HG03159 (cell line): Measurements from ENCODE around the gene GEMIN7.

Source experiments
- ATAC-seq: cut with Tn5 transposase; IDR thresholded peaks from one replicate; pipeline ENCODE4 v1.9.1; 2021; ENCODE audit warnings: mild to moderate bottlenecking, moderate library complexity; ENCODE audit not compliant: unreplicated experiment

The GEMIN7 gene

DNA sequence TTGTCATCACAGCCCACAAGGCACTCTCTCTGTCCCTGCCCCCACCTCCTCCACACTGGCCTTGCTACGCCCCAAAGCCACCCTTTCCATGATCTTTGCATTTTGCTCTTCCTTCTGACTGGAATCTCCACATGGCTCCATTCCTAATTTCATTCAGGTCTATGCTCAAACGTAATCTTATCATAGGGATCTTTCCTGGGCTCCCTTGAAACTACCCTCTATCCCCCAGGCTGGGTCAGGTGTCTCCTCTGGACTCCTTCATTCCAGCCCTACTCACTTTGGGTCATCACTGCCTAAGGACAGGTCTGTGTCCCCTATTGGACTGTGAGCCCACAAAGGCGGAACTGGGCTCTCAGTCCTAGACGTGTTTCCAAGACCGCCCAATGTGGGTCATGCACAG, 3.1 kb downstream of the GEMIN7 start:
- no peak for ATAC-seq

DNA sequence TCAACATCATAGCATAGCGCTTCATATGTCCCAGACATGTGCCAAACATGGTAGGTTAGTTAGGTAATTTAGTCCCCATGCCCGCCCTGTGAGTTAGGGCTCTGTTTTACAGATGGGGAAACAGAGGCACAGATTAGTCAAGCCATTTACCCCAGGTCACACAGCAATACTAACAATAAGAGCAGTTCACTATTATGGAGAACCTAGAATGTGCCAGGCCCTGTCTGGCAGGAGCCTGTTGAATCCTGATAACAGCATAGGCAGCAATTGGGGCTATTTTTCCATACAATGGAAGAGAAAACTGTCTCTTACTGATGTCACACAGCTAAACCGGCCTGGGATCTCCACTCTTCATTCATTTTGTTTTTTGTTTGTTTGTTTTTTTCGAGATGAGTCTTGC, 7.4 kb downstream of the GEMIN7 start:
- no peak for ATAC-seq

DNA sequence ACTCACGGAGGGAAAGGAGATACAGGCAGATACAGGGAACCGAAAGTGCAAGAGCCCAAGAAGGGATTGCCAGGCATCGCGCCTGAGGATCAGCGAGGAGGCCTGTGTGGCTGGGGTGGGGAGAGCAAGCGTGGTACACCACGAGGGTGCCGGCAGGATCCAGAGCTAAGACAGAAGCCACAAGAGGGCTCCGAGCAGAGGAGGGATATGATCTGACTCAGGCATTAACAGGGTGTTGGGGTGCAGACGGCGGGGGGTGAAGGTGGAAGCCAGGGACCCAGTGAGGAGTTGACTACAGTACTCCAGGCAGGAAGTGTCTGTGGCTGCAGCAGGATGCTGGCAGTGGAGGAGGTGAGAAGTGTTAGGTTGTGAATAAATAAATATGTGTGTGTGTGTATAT, 8.5 kb downstream of the GEMIN7 start:
- no peak for ATAC-seq

DNA sequence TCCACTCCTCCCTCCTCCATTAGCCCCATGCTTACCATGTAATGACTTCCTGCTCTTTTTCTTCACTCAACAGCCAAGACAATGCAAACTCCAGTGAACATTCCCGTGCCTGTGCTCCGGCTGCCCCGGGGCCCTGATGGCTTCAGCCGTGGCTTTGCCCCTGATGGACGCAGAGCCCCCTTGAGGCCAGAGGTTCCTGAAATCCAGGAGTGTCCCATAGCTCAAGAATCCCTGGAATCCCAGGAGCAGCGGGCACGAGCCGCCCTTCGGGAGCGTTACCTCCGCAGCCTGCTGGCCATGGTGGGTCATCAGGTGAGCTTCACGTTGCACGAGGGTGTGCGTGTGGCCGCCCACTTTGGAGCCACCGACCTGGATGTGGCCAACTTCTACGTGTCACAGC, 11.0 kb downstream of the GEMIN7 start:
- ATAC-seq = no peak

DNA sequence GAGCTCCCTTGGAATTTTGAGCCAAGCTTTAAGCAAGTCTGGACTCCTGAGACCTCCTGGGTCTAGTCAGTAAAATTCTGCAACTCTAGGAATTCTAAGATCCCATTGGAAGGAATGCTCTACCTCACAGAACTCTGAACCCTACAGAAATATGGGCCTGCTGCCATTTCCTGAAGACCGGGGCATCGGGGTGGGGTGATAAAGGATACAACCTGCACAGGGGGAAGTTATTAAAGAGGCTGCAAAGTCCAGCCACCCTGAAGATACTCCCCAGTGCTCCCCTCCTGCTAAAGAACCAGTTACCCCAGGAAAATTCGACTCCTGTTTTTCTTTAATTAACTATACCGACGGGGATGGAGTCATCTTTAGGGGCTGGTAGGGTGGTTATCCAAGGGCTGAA, 11.5 kb downstream of the GEMIN7 start:
- no peak for ATAC-seq

DNA sequence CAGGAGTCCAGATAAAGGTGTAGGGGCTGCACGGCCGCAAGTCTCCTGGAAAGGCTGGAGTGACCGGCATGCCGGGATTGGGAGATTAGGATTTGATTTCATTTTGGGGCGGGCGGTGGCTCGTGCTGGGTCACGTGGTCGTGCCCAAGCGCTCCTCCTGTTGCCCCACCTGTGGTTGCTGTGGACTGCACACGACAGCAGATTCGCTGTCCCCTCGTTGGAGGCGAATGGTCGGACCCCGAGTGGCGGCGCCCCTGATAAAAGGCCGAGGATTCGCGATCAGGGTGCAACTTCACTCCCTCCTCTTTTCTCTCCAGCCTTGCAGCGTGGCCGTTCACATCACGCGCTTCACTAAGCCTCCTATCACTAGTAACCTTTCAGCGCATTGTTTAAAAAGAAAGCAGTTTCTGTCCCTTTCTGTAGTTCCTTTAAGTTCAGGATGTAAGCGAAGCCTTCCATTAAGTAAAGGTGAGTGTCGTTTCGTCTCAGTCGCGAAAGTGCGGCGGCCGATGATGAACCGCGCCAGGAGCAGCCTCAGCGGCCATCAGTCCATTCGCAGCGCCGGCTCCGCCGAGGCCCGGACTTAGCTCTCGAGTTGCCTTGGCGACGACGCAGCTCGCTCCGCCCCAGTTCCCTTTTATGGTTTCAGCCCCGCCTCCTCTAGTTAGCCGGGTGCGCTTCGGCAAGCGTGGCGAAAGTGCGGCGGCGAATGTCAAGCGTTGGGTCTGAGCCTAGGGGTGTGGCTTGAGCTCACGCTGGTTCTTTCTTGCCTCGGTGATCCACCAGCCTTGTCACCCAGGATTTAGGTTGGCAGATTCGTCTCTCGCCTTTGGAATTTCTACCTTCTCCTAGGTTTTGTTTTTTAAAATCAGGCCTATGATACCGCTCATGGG, 12.2 kb downstream of the GEMIN7 start:
- ATAC-seq = peak; percentile 56

DNA sequence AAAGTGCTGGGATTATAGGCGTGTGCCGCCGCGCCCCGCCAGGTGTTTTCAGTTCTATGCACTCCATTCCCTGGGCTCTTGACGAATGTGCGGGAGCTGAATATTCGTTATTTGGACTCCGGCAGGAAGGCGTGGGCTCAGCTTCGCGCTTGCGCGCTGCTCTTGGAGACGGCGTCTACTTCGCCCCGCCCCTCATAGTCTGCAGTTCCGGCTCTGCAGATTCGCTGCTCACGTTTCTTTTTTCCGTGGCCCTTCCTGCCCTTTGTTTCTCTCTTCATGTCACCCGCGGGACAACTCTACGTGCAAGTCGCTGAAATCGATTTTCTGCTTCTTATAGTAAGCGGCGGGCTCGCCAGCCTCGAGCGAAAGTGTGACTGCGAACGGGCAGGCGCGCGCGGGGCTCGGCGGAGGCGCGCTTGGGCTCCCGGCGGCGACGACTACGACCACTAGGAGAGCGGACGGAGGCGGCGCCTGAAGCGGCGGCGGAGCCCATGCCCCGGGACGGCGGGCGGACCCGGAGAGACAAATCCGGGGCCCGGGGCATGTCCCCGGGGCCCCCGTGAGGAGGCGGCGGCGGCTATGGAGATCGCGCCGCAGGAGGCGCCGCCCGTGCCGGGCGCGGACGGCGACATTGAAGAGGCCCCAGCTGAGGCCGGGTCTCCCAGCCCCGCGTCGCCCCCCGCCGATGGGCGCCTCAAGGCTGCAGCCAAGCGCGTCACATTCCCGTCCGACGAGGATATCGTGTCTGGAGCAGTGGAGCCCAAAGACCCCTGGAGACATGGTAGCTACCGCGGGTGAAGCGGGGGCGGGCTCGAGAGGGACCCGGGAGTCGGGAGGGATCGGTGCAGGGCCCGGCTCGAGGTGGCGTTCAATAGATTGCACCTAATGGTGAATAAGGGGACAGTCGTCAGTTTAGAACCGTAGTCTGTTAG, 14.0 kb downstream of the GEMIN7 start, which contains the start of gene PPP1R37:
Gene PPP1R37 (plus strand): TSS at position 433 of the 932 bp plus-strand sequence. CDS start 147 bp downstream, at position 580.
- ATAC-seq = peak; percentile 56

DNA sequence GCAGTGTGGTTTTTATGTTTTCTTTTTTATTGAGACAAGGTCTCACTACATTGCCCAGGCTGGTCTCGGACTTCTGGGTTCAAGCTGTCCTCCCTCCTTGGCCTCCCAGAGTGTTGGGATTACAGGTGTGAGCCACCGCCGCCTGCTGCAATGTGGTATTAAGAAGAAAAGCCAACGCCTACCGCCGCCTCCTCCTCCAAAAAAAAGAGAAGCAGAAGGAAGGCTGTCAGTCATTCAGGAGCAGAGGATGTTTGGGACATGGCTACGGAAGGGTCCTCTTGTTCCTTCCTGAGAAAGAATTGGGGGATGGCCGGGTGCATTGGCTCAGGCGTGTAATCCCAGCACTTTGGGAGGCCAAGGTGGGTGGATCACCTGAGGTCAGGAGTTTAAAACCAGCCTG, 15.1 kb downstream of the GEMIN7 start:
- ATAC-seq = no peak

DNA sequence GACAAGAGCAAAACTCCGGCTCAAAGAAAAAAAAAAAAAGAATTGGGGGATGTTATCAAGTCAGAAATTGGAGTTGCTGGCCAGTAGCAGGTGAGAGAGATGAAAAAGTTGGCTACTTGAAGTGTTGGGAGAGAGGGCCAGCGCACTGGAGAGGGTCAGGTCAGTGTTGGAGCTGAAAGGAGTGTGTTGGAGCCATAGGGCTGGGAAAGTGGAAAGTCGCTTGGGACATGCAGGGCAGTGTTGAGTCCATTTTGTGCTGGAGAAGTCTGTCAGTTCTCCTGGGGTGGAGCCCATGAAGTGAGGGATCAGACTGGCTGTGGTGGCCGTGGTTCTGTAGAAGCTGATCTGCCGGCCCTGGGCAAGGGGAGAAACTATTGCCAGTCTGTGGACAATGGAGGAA, 15.6 kb downstream of the GEMIN7 start:
- no peak for ATAC-seq

DNA sequence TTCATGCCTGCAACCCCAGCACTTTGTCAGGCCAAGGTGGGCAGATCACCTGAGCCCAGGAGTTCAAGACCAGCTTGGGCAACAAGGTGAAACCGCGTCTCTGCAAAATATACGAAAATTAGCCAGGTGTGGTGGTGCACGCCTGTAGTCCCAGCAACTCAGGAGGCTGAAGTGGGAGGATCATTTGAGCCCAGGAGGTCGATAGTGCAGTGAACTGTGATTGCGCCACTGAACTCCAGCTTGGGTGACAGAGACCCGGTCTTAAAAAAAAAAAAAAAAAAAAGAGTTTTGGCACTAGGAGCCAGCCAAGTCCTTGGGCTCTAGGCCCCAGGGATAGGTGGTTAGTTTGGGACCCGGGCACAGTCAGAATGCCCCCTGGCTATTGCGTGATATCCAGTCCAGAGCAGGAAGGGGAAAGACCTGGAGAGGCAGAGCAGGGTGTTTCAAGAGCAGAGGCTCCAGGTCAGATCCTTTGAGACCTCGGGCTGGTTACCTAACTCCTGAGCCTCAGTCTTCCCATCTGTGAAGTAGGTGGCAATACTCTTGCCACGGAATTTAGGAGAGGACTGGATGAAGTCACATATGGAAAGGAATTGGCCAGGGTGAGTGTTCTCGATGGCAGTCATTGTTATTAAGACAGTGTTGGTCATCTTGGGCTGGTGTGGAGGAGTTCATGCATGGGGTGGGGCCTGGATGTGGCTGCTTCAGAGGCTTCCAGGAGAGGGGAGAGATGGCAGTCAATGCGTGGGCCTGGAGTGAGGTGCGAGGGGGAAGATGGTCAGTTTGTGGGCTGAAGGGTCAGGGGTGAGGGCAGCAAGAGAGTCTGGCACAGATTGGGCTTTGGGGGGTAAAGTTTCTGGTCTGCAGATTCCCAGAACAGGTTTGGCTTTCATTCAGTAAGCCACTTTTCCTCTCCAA, 16.7 kb downstream of the GEMIN7 start:
- no peak for ATAC-seq

DNA sequence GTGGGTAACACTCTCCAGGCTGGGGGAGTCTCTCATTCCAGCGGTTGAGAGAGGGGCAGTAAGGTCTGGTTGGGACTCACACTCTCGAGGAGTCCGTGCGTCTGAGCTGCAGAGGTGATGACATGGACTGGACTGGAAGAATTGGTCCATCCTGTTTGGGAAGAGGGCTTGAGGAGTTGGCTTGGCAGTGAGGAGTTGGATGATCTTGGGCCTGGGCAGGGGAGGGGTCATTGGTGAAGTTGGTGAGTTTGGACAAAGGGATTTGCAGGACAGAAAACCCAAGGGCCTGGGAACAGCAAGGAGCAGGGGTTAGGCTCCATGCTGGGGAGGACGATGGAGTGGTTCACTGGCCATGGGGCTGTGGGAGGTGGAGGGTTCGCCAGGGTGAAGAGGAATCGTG, 17.6 kb downstream of the GEMIN7 start:
- ATAC-seq = no peak

DNA sequence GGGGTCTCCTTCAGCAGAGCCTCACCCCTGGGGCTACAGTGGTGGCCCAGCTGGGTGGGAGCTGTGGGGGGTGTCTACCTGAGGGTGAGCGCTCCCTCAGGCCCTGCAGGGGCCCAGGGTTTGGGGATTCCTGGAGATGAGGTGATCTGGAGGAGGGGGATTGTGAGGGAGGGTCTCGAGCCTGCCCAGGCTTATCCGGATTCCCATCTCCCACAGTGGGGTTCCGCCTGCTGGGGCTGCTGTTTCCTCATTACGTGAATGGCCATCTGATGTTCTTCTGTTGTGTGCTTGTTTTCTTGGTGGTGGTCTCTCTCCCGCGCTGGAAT, 18.4 kb downstream of the GEMIN7 start:
- ATAC-seq = no peak

DNA sequence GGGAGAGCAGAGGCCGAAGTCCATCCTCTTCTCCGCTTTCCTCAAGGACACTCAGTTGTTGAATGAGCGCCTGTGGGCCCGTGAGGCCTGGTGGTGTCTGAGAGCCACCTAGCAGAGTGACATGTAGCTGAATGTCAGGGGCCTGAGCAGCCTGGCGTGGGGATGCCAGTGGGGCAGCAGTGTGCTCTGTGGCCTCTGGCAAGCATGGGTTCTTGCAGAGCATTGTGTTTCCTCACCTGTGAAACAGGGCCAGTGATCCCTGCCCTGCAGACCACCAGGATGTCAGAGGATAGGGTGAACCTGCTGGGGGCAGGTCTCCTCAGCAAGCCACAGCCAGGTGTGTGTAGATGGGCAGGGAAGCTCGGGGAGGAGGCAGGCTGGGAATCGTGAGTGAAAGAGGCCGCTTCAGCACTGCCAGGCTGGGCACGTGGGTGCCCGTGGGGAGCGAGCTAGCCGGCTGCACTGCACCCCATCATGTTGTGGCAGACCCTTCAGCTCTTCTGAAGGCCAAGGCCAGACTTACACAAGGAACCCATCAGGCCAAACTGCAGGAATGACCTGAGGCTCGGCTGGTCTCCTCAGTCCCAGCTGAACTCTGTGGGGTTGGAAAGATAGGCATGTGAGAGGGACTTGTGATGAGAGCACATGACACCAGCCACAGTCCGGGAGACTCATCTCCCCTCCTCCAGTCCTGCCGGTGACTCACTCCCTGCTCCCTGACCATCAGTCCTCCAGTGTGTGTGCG, 18.9 kb downstream of the GEMIN7 start:
- no peak for ATAC-seq

DNA sequence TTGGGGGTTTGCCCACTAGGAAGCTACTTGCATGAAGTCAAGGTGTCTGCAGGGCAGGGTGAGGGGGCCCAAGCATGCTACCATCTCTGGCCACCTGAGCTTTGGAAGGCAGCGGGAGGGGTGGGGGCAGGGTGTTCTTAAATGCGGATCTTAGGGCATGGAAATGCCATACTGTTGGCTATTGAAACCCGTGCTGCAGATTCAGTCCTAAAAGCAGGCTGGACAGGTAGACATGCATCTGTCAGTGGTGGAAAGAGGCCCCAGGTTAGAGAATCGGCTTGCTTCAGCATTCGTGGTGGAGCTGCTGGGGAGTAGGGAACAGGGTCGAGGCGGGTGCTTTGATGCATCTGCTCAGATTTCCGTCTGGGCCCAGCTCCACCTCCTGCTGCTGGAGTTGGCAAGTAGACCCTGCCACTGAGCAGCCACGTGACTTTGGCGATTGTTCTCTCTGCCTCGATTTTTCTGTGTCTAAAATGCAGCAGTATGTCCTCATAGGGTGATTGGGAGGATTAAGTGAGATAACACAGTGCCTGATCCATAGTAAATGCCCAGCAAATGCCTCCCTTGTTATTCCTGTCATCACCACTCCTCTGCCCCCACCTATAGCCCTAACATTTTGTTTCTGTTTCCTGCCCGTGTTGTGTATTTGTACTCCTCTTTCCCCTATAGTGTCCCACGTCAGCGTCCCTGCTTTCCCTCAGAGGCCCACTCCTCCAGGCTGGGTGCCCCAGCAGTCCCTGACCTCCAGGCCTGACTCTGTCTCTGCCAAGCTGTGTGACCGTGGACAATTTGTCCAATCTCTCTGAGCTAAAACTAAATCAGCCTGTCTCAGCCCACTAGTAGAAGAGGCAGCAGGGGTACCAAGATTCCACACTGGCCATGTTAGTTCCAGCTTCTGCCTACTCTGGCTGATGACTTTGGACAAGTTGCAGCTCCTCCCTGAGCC, 19.7 kb downstream of the GEMIN7 start:
- ATAC-seq = no peak

DNA sequence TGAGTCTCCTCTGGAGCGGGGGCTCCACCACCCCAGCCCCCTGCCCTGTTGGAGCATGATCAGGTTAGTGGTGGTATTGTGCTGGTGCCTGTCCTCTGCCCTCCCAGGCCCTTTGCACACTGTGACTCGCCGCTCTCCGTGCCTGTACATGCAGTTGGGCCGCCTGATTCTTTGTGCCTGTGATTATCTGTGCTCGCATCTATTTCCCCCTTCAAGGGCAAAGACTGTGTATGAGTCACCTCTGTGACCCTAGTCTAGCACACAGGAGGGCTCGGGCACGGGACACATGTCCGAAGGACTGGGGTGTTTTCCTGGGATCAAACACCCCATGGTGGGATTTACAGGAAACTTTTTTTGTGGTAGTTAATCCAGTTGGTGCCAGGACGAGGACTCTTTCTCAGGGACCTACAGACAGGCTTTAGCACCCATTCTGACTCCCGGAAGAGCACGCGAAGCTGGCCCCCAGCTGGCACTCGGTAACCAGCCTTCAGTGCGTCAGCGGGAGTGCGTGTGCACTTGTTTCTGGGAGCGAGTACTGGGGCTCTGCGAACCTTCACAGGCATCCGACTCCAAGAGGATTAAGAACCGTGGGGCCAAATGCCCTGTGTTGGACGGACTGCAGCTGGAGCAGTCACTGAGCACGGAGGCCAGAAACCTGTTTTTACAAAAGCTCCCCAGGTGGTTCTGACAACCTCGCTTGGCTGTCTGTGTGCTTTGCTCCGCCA, 20.6 kb downstream of the GEMIN7 start:
- no peak for ATAC-seq

DNA sequence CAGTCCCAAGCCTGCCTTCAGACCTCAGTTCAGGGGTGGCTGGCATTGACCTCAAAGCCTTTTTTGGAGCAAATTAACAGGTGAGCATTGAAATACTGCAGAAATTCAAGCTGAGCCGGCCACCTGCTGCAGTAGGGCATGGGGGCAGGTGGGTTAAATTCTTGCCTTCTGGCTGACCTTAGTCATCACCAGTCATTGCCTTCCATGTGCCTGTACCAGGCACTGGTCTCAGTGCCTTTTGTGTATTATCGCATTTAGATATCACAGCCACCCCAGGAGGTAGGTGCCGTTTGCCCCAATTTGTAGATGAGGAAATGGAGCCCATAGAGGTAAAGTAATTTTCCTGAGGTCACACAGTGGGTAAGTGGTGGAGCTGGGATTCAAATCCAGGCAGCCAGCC, 21.1 kb downstream of the GEMIN7 start:
- no peak for ATAC-seq

DNA sequence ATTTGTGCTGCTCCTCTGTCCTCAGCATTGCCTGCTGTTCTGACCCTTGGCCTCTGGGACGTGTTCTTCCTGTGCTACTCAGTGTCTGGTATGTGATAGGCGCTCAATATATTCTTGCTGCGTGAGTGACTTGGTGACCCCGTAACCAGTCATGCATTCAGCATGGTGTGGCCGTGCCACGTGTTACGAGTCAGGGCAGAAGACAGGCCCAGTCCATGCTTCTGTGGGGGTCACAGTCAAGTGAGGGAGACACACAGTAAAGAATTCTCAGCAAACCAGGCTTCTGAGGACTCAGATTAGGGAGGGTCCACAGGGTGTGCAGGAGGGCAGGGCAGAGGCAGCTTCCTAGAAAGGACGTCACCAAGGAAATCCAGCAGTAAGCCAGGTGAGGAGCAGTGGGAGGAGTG, 21.8 kb downstream of the GEMIN7 start:
- ATAC-seq = no peak

DNA sequence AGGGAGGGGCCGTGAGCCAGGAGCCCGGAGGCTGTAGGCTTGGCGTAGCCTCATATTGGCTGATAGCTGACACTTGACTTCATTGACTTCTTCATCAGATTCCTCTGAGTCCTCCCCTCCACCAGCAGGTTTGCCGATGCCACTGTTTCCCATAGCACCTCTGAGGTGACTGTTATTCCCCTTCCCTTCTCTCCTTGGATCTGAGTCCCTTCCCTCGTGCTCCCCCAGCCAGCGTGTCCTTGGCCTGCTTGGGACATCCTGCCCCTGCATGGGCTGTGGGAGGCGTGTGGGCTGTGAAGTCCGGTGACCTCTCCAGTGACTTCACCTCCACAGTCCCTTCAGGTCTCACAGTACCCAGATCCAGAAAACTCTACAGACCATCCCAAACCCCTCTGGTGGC, 22.7 kb downstream of the GEMIN7 start:
- no peak for ATAC-seq
